ENCODE data around the gene MMP17. TPM values are rescaled to one million over a fixed set of nuclear protein-coding genes. Genes with fewer than 3 reads are reported as not detected.

Gene MMP17
- 6.6 to 12.6 TPM (median 10.1 TPM) in 5 replicates for total RNA-seq (2022; extraction: Qiagen RNA extraction)

GRCh38 chr12:131827961-131828534, at the start of gene MMP17:
MMP17 (plus strand) TSS chr12:131828393; CDS start chr12:131828495, 102 bp downstream.

GRCh38 chr12:131894313-131894860, 66.2 kb downstream of the MMP17 start, which contains the start of gene ULK1:
ULK1 (plus strand) TSS chr12:131894622; CDS start chr12:131895002, 380 bp downstream.

Other genes with a start within 250 kb of the MMP17 start
- gene SFSWAP, start 117.3 kb upstream of the MMP17 start, total RNA-seq (2022; extraction: Qiagen RNA extraction) = 25.6 to 32.0 TPM (median 29.2 TPM) in 5 replicates
- gene ULK1, start 66.2 kb downstream of the MMP17 start, total RNA-seq (2022; extraction: Qiagen RNA extraction) = 18.3 to 31.1 TPM (median 29.3 TPM) in 5 replicates
- 49.9 to 80.1 TPM (median 71.3 TPM) in 5 replicates for gene PUS1, start 100.9 kb downstream of the MMP17 start, total RNA-seq (2022; extraction: Qiagen RNA extraction)
- 21.4 to 24.9 TPM (median 24.2 TPM) in 5 replicates for gene EP400, start 121.5 kb downstream of the MMP17 start, total RNA-seq (2022; extraction: Qiagen RNA extraction)